Measurements from ENCODE around the gene RITA1.
A peak's percentile ranks its signal among the peaks of the same experiment; 100 is the strongest.

The RITA1 gene

DNA sequence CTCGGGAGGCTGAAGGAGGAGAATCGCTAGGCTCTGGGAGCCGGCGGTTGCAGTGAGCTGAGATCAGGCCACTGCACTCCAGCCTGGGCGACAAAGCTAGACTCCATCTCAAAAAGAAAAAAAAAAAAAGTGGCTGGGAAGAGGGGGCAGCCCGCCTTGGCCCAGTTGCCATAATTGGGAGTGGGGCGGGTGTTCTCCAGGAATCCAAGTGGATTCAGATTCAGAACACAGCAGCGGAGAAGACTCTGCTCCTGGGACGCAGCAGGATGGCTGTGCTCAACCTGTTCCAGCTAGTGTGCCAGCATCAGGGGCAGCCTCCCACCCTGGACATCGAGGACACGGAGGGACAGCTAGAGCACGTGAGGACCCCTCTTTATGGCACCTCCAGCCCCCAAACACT, 30.5 kb upstream of the RITA1 start:
- Histone ChIP-seq H3K4me3 (ENCODE audit: insufficient read depth, low read depth, low read length) (no peak overlapping the region), H3K27me3 (ENCODE audit: control insufficient read depth, insufficient read depth, low read length, poor library complexity, severe bottlenecking) (peaks cover 45% of the 10 kb centered on the region)
- 83% methylated on average over 12 of the region's 12 CpGs for WGBS, 2 experiments

DNA sequence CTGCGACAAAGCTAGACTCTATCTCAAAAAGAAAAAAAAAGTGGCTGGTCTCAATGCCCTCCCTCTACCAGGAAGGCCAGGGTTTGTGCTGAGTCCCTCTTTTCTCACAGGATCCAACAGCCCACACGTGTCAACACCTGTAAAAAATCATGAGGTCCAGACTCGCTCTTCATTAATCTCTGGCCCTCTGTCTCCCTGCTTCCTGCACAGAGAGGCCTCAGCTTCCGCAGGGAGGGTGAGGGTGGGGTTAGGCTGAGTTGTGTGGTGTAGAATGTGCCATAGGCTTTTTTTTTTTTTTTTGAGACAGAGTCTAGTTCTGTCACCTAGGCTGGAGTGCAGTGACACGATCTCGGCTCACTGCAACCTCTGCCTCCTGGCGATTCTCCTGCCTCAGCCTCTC, 29.9 kb upstream of the RITA1 start:
- peaks cover 45% of the 10 kb centered on the region for H3K27me3 ChIP-seq (ENCODE audit: control insufficient read depth, insufficient read depth, low read length, poor library complexity, severe bottlenecking)
- H3K9me3 ChIP-seq (ENCODE audit: control insufficient read depth, low read length) = no peaks in the 10 kb centered on the region
- no peak overlapping the region for H3K27ac ChIP-seq (ENCODE audit: insufficient read depth, low read depth, low read length, poor library complexity, severe bottlenecking)
- H3K4me3 ChIP-seq (ENCODE audit: insufficient read depth, low read depth, low read length) = no peak overlapping the region
- peaks cover 13% of the 10 kb centered on the region for H3K4me1 ChIP-seq (ENCODE audit: control insufficient read depth, insufficient read depth, low read length)
- WGBS, 2 experiments = 84 to 87% methylated on average over 7 of the region's 7 CpGs
- peaks cover 11% of the 10 kb centered on the region for H3K36me3 ChIP-seq (ENCODE audit: control insufficient read depth, insufficient read depth, low read length)

More for the DNA sequence above, 30.5 kb upstream of the RITA1 start:
- Histone ChIP-seq H3K27ac (ENCODE audit: insufficient read depth, low read depth, low read length, poor library complexity, severe bottlenecking) (no peak overlapping the region), H3K36me3 (ENCODE audit: control insufficient read depth, insufficient read depth, low read length) (peaks cover 11% of the 10 kb centered on the region), H3K4me1 (ENCODE audit: control insufficient read depth, insufficient read depth, low read length) (peaks cover 16% of the 10 kb centered on the region), H3K9me3 (ENCODE audit: control insufficient read depth, low read length) (no peaks in the 10 kb centered on the region)

- H3K4me3 ChIP-seq (ENCODE audit: insufficient read depth, low read depth, low read length) = no peak overlapping the region
- WGBS, 2 experiments = 93% methylated on average over 12 of the region's 12 CpGs
- peaks cover 36% of the 10 kb centered on the region for H3K27me3 ChIP-seq (ENCODE audit: control insufficient read depth, insufficient read depth, low read length, poor library complexity, severe bottlenecking)
- peaks cover 11% of the 10 kb centered on the region for H3K36me3 ChIP-seq (ENCODE audit: control insufficient read depth, insufficient read depth, low read length)
- H3K4me1 ChIP-seq (ENCODE audit: control insufficient read depth, insufficient read depth, low read length) = peaks cover 16% of the 10 kb centered on the region
- no peak overlapping the region for H3K27ac ChIP-seq (ENCODE audit: insufficient read depth, low read depth, low read length, poor library complexity, severe bottlenecking)
- no peaks in the 10 kb centered on the region for H3K9me3 ChIP-seq (ENCODE audit: control insufficient read depth, low read length)
Measured at GRCh38 chr12:113157218-113157859, 28.2 kb upstream of the RITA1 start.

DNA sequence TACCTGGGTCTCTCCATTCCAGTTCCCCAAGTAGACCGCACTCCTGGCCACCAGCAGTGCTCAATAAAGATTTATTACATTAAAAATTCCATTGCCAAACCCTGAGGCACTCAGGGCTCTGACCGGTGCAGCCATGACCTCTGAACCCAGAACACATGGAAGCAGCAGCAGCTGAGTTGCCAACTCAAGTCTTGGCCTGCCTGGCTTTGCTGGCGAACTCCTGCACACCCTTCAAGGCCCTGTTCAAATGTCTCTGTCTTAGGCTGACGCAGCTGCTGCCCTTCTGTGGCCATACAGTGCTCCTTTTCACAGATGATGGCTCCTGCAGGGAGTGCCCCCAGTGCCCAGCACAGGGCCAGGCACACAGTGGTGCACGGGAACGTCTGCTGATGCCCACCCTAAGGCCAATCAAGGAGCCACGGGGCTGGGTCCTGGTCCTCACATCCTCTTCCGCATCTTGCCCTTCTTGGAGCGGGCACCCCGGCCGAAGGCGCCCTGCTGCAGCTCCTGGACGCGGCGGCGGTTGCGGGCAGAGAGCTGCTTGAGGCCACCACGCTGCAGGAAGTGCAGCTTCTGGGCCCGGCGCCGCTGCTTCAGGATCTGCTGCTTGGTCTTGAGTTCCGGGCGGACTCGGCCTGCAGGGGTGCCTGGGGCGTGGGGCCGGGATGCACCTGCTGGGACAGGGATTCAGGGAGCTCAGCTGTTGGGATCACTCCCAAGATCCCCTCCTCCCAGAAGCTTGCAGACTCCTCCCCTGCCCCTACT, 26.9 kb upstream of the RITA1 start:
- Histone ChIP-seq H3K4me1 (ENCODE audit: control insufficient read depth, insufficient read depth, low read length) (peaks cover 23% of the 10 kb centered on the region), H3K9me3 (ENCODE audit: control insufficient read depth, low read length) (no peaks in the 10 kb centered on the region), H3K36me3 (ENCODE audit: control insufficient read depth, insufficient read depth, low read length) (peaks cover 11% of the 10 kb centered on the region), H3K27me3 (ENCODE audit: control insufficient read depth, insufficient read depth, low read length, poor library complexity, severe bottlenecking) (peaks cover 23% of the 10 kb centered on the region), H3K27ac (ENCODE audit: insufficient read depth, low read depth, low read length, poor library complexity, severe bottlenecking) (no peak overlapping the region), H3K4me3 (ENCODE audit: insufficient read depth, low read depth, low read length) (no peak overlapping the region)
- 96% methylated on average over 26 of the region's 26 CpGs for WGBS, 2 experiments

GRCh38 chr12:113159937-113160336, 25.6 kb upstream of the RITA1 start:
- H3K27ac ChIP-seq (ENCODE audit: insufficient read depth, low read depth, low read length, poor library complexity, severe bottlenecking) = no peak overlapping the region

DNA sequence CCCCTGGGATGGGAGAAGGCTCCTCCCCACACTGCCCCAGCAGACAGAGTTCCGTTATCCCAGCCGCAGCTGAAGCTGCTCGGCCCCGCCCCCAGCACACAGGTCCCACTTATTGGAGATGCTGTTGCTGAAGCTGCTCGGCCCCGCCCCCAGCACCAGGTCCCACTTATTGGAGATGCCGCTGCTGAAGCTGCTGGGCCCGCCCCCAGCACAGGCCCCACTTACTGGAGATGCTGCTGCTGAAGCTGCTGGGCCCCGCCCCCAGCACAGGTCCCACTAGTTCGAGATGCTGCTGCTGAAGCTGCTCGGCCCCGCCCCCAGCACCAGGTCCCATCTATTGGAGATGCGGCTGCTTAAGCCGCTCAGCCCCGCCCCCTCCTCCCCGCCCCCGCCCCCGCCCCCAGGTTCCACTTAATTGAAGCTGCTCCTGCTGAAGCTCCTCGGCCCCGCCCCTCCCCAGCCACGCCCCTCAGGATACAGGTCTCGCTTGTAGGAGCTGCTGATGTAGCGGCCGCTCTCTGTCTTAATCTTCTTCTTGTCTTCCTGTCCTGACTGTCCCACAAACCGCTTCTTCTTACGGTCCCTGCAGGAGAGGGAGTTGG, 24.0 kb upstream of the RITA1 start:
- 4 to 8% methylated on average over 20 to 26 of the region's 26 CpGs for WGBS, 2 experiments

More at GRCh38 chr12:113159937-113160336, 25.6 kb upstream of the RITA1 start:
- peaks cover 23% of the 10 kb centered on the region for H3K4me1 ChIP-seq (ENCODE audit: control insufficient read depth, insufficient read depth, low read length)
- no peaks in the 10 kb centered on the region for H3K9me3 ChIP-seq (ENCODE audit: control insufficient read depth, low read length)
- peaks cover 10% of the 10 kb centered on the region for H3K27me3 ChIP-seq (ENCODE audit: control insufficient read depth, insufficient read depth, low read length, poor library complexity, severe bottlenecking)
- H3K4me3 ChIP-seq (ENCODE audit: insufficient read depth, low read depth, low read length) = no peak overlapping the region
- WGBS, 2 experiments = 94 to 95% methylated on average over 7 of the region's 7 CpGs
- H3K36me3 ChIP-seq (ENCODE audit: control insufficient read depth, insufficient read depth, low read length) = peaks cover 11% of the 10 kb centered on the region

DNA sequence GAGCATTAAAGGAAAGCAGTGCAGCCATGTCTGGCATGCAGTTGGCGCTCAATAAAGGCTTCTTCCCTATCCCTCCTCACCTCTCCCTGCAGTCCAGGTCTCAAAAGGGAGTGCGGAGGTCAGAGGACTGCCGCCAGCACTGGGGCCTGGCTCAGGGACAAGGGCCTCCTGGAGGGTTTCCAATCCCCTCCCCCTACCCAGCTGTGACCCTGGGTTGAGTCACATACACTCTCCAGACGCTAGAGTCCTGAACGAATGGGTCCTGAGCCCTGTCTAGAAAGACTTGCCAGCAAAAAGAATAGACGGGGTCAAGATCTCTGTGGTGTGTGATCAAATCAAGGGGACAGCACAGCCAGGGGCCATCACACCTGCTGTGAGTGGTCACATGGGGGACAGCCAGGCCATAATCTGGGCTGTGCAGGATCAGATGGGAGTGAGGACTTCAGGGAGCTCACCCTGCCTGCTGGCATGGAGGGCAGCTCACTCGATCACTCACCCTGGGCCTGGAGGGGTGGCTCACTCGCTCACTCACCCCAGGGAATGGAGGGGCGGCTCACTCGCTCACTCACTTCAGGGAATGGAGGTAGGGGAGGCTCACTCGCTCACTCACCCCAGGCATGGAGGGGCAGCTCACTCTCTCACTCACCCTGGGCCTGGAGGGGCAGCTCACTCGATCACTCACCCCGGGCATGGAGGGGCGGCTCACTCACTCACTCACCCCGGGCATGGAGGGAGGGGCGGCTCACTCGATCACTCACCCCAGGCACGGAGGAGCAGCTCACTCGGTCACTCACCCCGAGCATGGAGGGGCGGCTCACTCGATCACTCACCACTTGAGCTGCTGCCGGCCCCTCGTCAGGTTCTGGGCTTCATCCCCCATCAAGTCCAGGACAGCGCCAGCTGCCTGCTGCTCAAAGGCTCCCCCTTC, 23.2 kb upstream of the RITA1 start:
- H3K27me3 ChIP-seq (ENCODE audit: control insufficient read depth, insufficient read depth, low read length, poor library complexity, severe bottlenecking) = no peaks in the 10 kb centered on the region
- no peaks in the 10 kb centered on the region for H3K9me3 ChIP-seq (ENCODE audit: control insufficient read depth, low read length)
- H3K27ac ChIP-seq (ENCODE audit: insufficient read depth, low read depth, low read length, poor library complexity, severe bottlenecking) = peak overlapping the region; percentile 79
- peaks cover 17% of the 10 kb centered on the region for H3K36me3 ChIP-seq (ENCODE audit: control insufficient read depth, insufficient read depth, low read length)
- no peak overlapping the region for H3K4me3 ChIP-seq (ENCODE audit: insufficient read depth, low read depth, low read length)
- peaks cover 23% of the 10 kb centered on the region for H3K4me1 ChIP-seq (ENCODE audit: control insufficient read depth, insufficient read depth, low read length)
- 68 to 72% methylated on average over 25 of the region's 25 CpGs for WGBS, 2 experiments

More for the DNA sequence above, 24.0 kb upstream of the RITA1 start:
- Histone ChIP-seq H3K9me3 (ENCODE audit: control insufficient read depth, low read length) (no peaks in the 10 kb centered on the region), H3K4me3 (ENCODE audit: insufficient read depth, low read depth, low read length) (no peak overlapping the region), H3K36me3 (ENCODE audit: control insufficient read depth, insufficient read depth, low read length) (peaks cover 12% of the 10 kb centered on the region), H3K27ac (ENCODE audit: insufficient read depth, low read depth, low read length, poor library complexity, severe bottlenecking) (peak overlapping the region; percentile 79), H3K4me1 (ENCODE audit: control insufficient read depth, insufficient read depth, low read length) (peaks cover 23% of the 10 kb centered on the region), H3K27me3 (ENCODE audit: control insufficient read depth, insufficient read depth, low read length, poor library complexity, severe bottlenecking) (no peaks in the 10 kb centered on the region)

DNA sequence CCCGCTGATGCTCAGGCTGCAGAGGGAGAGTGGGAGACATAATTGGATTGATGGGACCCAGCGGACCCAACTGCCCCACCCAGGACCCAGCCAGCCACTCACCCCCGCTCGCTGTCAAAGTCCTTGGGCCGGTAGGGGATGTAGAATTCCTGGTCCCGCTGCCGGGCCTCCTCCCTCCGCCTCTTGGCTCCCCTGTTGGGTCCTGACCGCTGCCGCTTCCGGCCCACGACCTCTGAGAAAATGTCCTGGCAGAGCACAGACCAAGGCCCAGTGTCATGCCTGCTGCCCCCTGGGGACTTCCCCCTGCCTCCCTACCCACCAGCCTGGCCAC, 22.5 kb upstream of the RITA1 start:
- Histone ChIP-seq H3K4me1 (ENCODE audit: control insufficient read depth, insufficient read depth, low read length) (peaks cover 23% of the 10 kb centered on the region), H3K27ac (ENCODE audit: insufficient read depth, low read depth, low read length, poor library complexity, severe bottlenecking) (no peak overlapping the region), H3K9me3 (ENCODE audit: control insufficient read depth, low read length) (no peaks in the 10 kb centered on the region), H3K36me3 (ENCODE audit: control insufficient read depth, insufficient read depth, low read length) (peaks cover 17% of the 10 kb centered on the region), H3K27me3 (ENCODE audit: control insufficient read depth, insufficient read depth, low read length, poor library complexity, severe bottlenecking) (no peaks in the 10 kb centered on the region), H3K4me3 (ENCODE audit: insufficient read depth, low read depth, low read length) (no peak overlapping the region)
- WGBS, 2 experiments = 83 to 88% methylated on average over 12 of the region's 12 CpGs

DNA sequence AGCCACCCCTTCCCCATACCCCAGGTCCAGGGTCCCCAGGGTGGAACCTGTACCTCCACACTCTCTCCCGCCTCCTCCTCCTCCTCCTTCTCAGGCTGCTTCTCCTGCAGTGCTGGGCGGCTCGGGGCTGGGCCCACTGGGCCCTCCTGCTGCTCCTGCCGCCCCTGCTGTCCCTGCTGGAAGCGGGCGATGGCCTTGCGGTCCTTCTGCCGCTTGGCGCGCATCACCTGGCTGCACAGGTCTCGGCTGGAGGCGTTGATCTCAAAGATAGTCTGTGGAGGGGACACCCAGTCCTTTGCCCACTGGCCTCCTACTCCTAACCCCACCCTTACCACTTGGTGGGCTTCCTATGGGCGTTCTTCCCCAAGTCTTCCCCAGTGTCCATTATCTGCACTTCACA, 21.5 kb upstream of the RITA1 start:
- Histone ChIP-seq H3K27me3 (ENCODE audit: control insufficient read depth, insufficient read depth, low read length, poor library complexity, severe bottlenecking) (no peaks in the 10 kb centered on the region), H3K4me3 (ENCODE audit: insufficient read depth, low read depth, low read length) (no peak overlapping the region), H3K4me1 (ENCODE audit: control insufficient read depth, insufficient read depth, low read length) (peaks cover 23% of the 10 kb centered on the region), H3K36me3 (ENCODE audit: control insufficient read depth, insufficient read depth, low read length) (peaks cover 19% of the 10 kb centered on the region), H3K9me3 (ENCODE audit: control insufficient read depth, low read length) (no peaks in the 10 kb centered on the region), H3K27ac (ENCODE audit: insufficient read depth, low read depth, low read length, poor library complexity, severe bottlenecking) (no peak overlapping the region)
- WGBS, 2 experiments = 93 to 94% methylated on average over 13 of the region's 13 CpGs
